Caco-2 (cell line): ENCODE data around the gene KLLN. TPM values are rescaled to one million over a fixed set of nuclear protein-coding genes. Genes with fewer than 3 reads are reported as not detected.

Experiments
- BruUV-seq: library from RNA; stranded (reverse); fragments of 400-500 nt; replicated peaks from 2 replicates; lab custom pipeline; 2021; lab: Mats Ljungman, UMichigan
- CTCF ChIA-PET: fragments of 300-600 bp; sonication (Branson Sonifier 250); formaldehyde crosslinking; loops from one replicate; lab custom pipeline; 2022; ENCODE audit warnings: antibody characterized with exemption; lab: Charles Lee
- POLR2A ChIA-PET: fragments of 300-600 bp; sonication (Branson Sonifier 250); formaldehyde crosslinking; loops from one replicate; lab custom pipeline; 2022; ENCODE audit warnings: antibody characterized with exemption; lab: Charles Lee
- DNase-seq, 2 experiments: peaks; one replicate each; pipeline versions ENCODE4 v3.0.0 to v3.0.0-alpha.2; 2020 to 2022
- H3K27me3 ChIP-seq: replicated peaks from 2 replicates; pipeline ENCODE4 v1.6.0; 2011; ENCODE audit warnings: low read length; ENCODE audit not compliant: control insufficient read depth, insufficient read depth
- H3K36me3 ChIP-seq: 2 replicates; pipeline ENCODE4 v1.5.1; 2011; ENCODE audit warnings: low read length; ENCODE audit not compliant: control insufficient read depth, insufficient read depth
- H3K4me1 ChIP-seq: fragments of 250-450 bp; sonication (Bioruptor Pico); 2 replicates; pipeline ENCODE4 v1.5.1; 2020; ENCODE audit warnings: mild to moderate bottlenecking
- H3K4me3 ChIP-seq: 2 replicates; pipeline ENCODE4 v1.5.1; 2011; ENCODE audit warnings: low read depth, mild to moderate bottlenecking, control low read depth, low read length
- H3K9me3 ChIP-seq: fragments of 250-450 bp; sonication (Bioruptor Pico); 2 replicates; pipeline ENCODE4 v1.5.1; 2020; ENCODE audit warnings: mild to moderate bottlenecking, moderate library complexity
- H3K27ac Mint-ChIP-seq: one replicate; pipeline ENCODE4 v1.8.0; 2022; ENCODE audit warnings: mixed read lengths; ENCODE audit not compliant: unreplicated experiment
- H3K27me3 Mint-ChIP-seq: one replicate; pipeline ENCODE4 v1.8.0; 2022; ENCODE audit warnings: mixed read lengths; ENCODE audit not compliant: insufficient read depth, unreplicated experiment
- H3K36me3 Mint-ChIP-seq: one replicate; pipeline ENCODE4 v1.8.0; 2022; ENCODE audit warnings: mild to moderate bottlenecking, mixed read lengths; ENCODE audit not compliant: insufficient read depth, unreplicated experiment
- H3K4me1 Mint-ChIP-seq: one replicate; pipeline ENCODE4 v1.8.0; 2022; ENCODE audit warnings: low read depth, mixed read lengths; ENCODE audit not compliant: unreplicated experiment
- H3K4me3 Mint-ChIP-seq: one replicate; pipeline ENCODE4 v1.8.0; 2022; ENCODE audit warnings: mild to moderate bottlenecking, moderate library complexity, mixed read lengths; ENCODE audit not compliant: unreplicated experiment
- H3K9me3 Mint-ChIP-seq: one replicate; pipeline ENCODE4 v1.8.0; 2022; ENCODE audit warnings: mixed read lengths; ENCODE audit not compliant: unreplicated experiment
- CTCF ChIP-seq, 2 experiments: fragments of 200-600 bp in 1 of 2; IDR thresholded peaks; 1 replicate in 1 of 2; 2 replicates in 1 of 2; pipeline versions ENCODE4 v1.5.1 to v1.8.0; 2011 to 2022; ENCODE audit warnings: antibody characterized with exemption in 1 of 2, control low read depth in 1 of 2, inconsistent platforms in 1 of 2, low read depth in 1 of 2, low read length in 1 of 2, mild to moderate bottlenecking in 1 of 2, moderate library complexity in 1 of 2; ENCODE audit not compliant: insufficient read depth in 1 of 2, severe bottlenecking in 1 of 2, unreplicated experiment in 1 of 2
- intact Hi-C: fragments of 100-400 bp; cut with micrococcal nuclease; formaldehyde crosslinking; loops from one replicate; pipeline ENCODE4 v1.10.0; 2022; ENCODE audit not compliant: unreplicated experiment
- total RNA-seq: library from RNA; stranded (reverse); gene quantifications from 2 replicates; pipeline ENCODE4 v1.2.3, GENCODE V29; 2022

Gene KLLN
- total RNA-seq, 1 experiment from 2014 or later = 1.2 TPM

- no peaks in the 10 kb centered on the region for H3K27me3 Mint-ChIP-seq
Measured at GRCh38 chr10:87880336-87880735, 17.0 kb upstream of the KLLN start.

GRCh38 chr10:87878664-87879459, 15.5 kb upstream of the KLLN start:
- POLR2A ChIA-PET = no interaction called here
- Mint-ChIP-seq H3K36me3 (peaks cover 23% of the 10 kb centered on the region), H3K27ac (no peak overlapping the region), H3K27me3 (no peaks in the 10 kb centered on the region), H3K4me3 (no peak overlapping the region), H3K4me1 (no peaks in the 10 kb centered on the region), H3K9me3 (no peaks in the 10 kb centered on the region)
- CTCF ChIA-PET = no interaction called here
- intact Hi-C loops = no loop called here
- no peak for TF ChIP-seq CTCF (IDR thresholded peaks at IDR 0.05; ENCODE audit: insufficient read depth in 1 of 2, low read depth in 1 of 2, low read length in 1 of 2, severe bottlenecking in 1 of 2, unreplicated experiment in 1 of 2)
- no peaks in the 10 kb centered on the region; the same call in 1 of the 2 replicates for H3K36me3 ChIP-seq
- no peaks in the 10 kb centered on the region for H3K4me1 ChIP-seq
- H3K4me3 ChIP-seq = no peak overlapping the region
- no TSS peak for BruUV-seq
- H3K9me3 ChIP-seq = no peaks in the 10 kb centered on the region
- H3K27me3 ChIP-seq = no peaks in the 10 kb centered on the region
- no peak for DNase-seq

More at GRCh38 chr10:87880336-87880735, 17.0 kb upstream of the KLLN start:
- no peak for DNase-seq
- H3K9me3 Mint-ChIP-seq = no peaks in the 10 kb centered on the region
- H3K4me3 Mint-ChIP-seq = no peak overlapping the region
- POLR2A ChIA-PET = no interaction called here
- H3K36me3 Mint-ChIP-seq = peaks cover 23% of the 10 kb centered on the region
- Histone ChIP-seq H3K4me3 (no peak overlapping the region), H3K4me1 (no peaks in the 10 kb centered on the region), H3K27me3 (no peaks in the 10 kb centered on the region), H3K9me3 (no peaks in the 10 kb centered on the region), H3K36me3 (no peaks in the 10 kb centered on the region; the same call in 1 of the 2 replicates)
- CTCF ChIA-PET = no interaction called here
- no TSS peak for BruUV-seq
- no peaks in the 10 kb centered on the region for H3K4me1 Mint-ChIP-seq
- TF ChIP-seq CTCF (IDR thresholded peaks at IDR 0.05; ENCODE audit: insufficient read depth in 1 of 2, low read depth in 1 of 2, low read length in 1 of 2, severe bottlenecking in 1 of 2, unreplicated experiment in 1 of 2) = no peak
- intact Hi-C loops = no loop called here
- H3K27ac Mint-ChIP-seq = no peak overlapping the region

GRCh38 chr10:87875929-87876571, 12.7 kb upstream of the KLLN start:
- Mint-ChIP-seq H3K9me3 (no peaks in the 10 kb centered on the region), H3K27ac (no peak overlapping the region), H3K36me3 (peaks cover 17% of the 10 kb centered on the region), H3K27me3 (no peaks in the 10 kb centered on the region), H3K4me1 (no peaks in the 10 kb centered on the region), H3K4me3 (no peak overlapping the region)
- H3K9me3 ChIP-seq = no peaks in the 10 kb centered on the region
- no TSS peak for BruUV-seq
- no peak for TF ChIP-seq CTCF (IDR thresholded peaks at IDR 0.05; ENCODE audit: insufficient read depth in 1 of 2, low read depth in 1 of 2, low read length in 1 of 2, severe bottlenecking in 1 of 2, unreplicated experiment in 1 of 2)
- intact Hi-C loops = no loop called here
- no peaks in the 10 kb centered on the region for H3K4me1 ChIP-seq
- H3K4me3 ChIP-seq = no peak overlapping the region
- ChIA-PET CTCF (no interaction called here), POLR2A (no interaction called here)
- no peaks in the 10 kb centered on the region; the same call in 1 of the 2 replicates for H3K36me3 ChIP-seq
- no peak for DNase-seq
- H3K27me3 ChIP-seq = no peaks in the 10 kb centered on the region
